AG10803 (cell line): ENCODE results near the gene TBC1D14.

Experiments
- DNase-seq: peaks from one replicate; pipeline ENCODE4 v3.0.0; 2010; ENCODE audit warnings: low read depth
- H3K4me3 ChIP-seq: 2 replicates; pipeline ENCODE4 v1.5.1; 2011; ENCODE audit warnings: mild to moderate bottlenecking, low read length, control low read depth
- TF ChIP-seq, protein P1 (sequence below): conservative IDR thresholded peaks from 2 replicates; pipeline ENCODE4 v1.5.1; 2011; ENCODE audit warnings: mild to moderate bottlenecking, low read length, control low read depth, inconsistent platforms

Gene TBC1D14

DNA sequence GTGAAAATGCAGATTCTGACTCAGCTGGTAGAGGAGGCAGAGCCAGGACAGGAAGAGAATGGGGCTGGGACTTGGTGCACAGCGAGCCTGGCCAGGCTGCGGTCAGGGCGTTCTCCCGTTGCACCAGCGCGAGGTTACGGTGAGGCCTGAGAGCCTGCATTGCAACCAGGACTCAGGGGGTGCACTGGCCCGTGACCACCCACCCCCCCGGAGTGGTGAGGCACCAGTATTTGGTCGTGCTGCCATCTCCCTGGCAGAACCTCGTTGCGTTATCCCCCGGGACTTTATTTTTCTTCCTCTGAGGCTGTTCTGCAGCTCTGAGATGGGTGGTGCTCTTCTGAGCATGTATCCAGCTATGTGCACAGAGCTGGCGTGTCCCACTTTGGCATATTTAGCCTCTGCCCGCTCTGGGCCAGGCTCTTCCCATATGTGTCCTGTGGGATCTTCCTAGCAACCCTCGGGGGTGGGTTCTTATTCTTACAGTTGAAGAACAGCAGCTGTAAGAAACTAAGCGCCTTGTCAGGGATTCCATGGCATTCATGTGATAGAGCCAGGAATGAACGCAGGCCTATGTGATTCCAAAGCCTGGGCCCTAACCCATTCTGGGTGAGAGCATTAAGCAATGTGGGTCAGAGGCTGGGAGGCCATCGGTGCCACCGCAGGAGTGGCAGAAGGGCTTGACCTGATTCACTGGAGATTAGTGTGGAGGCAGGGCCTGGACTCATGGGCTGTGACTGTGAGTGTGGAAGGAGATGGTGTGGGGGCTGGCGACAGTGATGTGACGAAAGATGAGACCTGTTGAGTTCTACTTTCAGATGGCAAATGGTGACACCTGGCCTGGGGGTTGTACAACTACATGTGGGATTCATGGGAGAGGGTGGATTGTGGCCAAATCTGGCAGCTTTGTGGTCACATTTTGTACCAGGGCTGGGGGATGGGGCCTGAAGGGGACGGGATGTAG is 136.6 kb downstream of the TBC1D14 start:
- TF ChIP-seq, protein P1, sequence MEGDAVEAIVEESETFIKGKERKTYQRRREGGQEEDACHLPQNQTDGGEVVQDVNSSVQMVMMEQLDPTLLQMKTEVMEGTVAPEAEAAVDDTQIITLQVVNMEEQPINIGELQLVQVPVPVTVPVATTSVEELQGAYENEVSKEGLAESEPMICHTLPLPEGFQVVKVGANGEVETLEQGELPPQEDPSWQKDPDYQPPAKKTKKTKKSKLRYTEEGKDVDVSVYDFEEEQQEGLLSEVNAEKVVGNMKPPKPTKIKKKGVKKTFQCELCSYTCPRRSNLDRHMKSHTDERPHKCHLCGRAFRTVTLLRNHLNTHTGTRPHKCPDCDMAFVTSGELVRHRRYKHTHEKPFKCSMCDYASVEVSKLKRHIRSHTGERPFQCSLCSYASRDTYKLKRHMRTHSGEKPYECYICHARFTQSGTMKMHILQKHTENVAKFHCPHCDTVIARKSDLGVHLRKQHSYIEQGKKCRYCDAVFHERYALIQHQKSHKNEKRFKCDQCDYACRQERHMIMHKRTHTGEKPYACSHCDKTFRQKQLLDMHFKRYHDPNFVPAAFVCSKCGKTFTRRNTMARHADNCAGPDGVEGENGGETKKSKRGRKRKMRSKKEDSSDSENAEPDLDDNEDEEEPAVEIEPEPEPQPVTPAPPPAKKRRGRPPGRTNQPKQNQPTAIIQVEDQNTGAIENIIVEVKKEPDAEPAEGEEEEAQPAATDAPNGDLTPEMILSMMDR: no peak
- H3K4me3 ChIP-seq: peak overlapping the region; percentile 27
- peak; percentile 59 for DNase-seq

DNA sequence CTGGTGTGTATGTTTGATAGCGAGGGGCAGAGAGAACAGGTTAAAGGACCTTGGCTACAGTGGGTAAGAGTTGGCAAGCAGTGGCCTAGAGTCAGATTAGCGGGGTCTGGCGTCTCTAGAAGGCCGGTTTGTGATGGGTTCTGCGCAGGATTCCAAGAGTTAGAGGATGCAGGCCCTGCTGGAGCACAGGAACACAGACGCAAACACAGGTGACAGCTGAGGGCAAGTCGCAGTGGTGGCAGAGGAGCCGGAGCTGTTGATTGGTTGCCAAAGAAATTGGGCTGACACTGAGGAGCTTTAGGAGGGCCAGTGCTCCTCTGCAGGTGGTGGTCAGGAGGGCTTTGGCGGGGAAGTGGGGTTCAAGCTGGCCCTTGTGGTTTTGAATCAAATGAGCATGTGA is 137.3 kb downstream of the TBC1D14 start:
- TF ChIP-seq, protein P1: no peak
- DNase-seq: no peak
- no peak overlapping the region for H3K4me3 ChIP-seq

DNA sequence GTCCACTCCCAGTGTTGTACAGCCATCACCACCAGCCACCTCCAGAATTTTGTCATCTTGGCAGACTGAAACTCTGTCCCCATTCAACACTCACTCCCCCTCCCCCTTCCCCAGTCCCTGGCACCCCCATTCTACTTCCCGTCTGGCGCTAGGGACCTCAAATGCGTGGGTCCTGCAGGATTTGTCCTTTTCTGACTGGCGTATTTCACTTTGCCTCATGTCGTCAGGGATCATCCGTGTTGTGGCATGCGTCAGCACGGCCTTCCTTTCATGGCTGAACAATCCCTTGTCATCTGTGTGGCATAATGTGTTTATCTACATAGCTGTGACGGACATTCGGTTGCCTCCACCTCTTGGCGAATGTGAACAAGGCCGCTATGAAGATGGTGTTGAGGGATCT is 139.0 kb downstream of the TBC1D14 start:
- DNase-seq: no peak
- H3K4me3 ChIP-seq: no peak overlapping the region
- TF ChIP-seq, protein P1: no peak

DNA sequence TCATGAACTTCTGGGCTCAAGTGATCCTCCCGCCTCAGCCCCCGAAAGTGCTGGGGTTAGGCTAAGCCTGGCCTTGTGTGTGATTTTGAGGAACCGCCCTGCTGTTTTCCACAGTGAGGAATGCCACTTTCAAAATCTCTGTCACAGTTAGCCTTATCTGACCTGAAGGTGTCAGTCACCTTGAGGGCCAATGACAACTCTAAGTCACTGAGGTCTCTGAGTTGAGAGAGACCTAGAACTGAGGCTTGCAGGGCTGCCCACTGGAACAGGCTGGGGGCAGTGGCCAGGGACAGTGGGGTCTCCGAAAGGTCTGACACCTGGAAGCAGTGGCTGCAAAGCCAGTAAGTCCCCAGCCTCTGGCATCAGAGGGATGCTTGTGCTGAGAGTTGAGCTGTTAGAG is 139.7 kb downstream of the TBC1D14 start:
- no peak for DNase-seq
- TF ChIP-seq, protein P1: no peak
- H3K4me3 ChIP-seq: no peak overlapping the region

DNA sequence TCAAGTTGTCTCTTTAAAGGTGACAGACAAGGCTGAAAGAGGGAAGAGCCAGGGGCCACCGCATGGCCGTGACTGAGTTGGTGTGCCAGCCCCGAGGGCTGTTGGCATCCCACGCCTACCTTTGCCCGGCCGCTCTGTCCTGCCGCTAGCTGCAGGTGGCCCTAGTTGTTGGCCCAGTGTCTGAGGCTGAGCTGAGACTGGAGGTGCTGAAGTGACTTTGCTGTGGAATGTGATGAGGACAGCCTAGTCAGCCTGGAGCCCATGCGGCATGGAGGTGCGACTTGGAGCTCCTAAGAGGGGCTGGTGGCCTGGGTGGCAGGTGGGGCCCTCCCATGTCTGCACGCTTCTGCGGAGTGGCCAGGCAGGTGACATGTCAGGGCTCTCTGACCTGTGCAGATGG is 140.1 kb downstream of the TBC1D14 start:
- TF ChIP-seq, protein P1: no peak
- H3K4me3 ChIP-seq: no peak overlapping the region
- no peak for DNase-seq

DNA sequence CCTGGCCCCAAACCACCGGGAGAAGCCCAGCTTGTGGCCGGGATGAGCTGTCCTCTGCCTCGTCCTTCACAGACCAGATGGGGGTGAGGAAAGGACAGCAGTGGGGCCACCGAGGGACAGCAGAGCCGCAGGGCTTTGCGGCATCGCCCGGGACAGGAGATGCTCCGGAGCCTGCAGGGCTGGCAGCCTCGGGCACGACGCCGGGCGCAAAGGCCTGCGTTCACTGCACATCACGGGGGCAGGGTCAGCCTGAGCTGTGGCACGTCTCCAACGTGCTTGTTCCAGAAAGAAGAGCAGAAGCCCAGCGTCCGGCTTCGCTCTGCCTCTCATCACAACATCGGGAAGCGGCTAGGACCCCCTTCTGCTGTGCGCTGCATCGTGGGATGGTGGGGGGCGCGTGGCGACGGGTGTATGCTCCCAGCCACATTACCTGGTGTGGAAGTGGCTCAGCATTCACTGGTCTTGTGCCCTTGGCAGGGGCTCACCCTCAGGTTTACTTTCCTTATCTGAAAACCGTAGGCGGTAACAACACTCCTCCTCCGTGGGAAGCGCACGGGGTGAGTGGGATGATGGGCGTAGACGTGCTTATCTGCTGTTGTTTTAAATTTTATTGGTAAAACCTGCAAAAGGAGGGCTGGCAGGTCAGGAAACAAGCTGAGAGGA is 141.0 kb downstream of the TBC1D14 start:
- no peak for DNase-seq
- no peak overlapping the region for H3K4me3 ChIP-seq
- TF ChIP-seq, protein P1: no peak

DNA sequence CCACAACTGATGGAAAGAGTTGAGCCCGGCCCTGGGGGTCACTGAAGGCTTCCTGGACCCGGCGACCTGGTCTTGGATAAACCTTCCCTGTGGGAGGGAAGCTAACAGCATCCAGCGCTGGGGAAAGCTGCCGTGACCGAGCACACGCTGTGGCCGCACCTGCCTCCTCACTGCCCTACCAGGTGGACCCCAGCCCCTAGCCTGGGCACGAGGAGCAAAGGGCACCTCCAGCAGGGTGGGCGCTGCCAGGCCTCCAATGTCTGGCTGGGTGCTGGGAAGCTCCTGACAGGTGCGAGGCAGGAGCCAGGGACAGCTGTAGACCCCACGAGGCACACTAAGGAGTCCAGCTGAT is 141.5 kb downstream of the TBC1D14 start:
- TF ChIP-seq, protein P1: no peak
- H3K4me3 ChIP-seq: no peak overlapping the region
- no peak for DNase-seq
